HK-2 (cell line): ENCODE data around the gene SOBP.
A peak's percentile ranks its signal among the peaks of the same experiment; 100 is the strongest.
"Not testable (repeated sequence)": the region's sequence is repeated elsewhere in the genome, so short reads cannot be mapped to it uniquely, and the experiment has no call there.

ENCODE experiments used
- DNase-seq: peaks from one replicate; pipeline ENCODE4 v3.0.0-alpha.2; 2018; ENCODE audit not compliant: unreplicated experiment

The SOBP gene

GRCh38 chr6:107553121-107553520 is 63.2 kb downstream of the SOBP start:
- not testable (repeated sequence) for DNase-seq

- no peak for DNase-seq
Measured at GRCh38 chr6:107554326-107554725, 64.4 kb downstream of the SOBP start.

- DNase-seq: no peak
Measured at GRCh38 chr6:107554918-107555317, 65.0 kb downstream of the SOBP start.

- DNase-seq: no peak
Measured at GRCh38 chr6:107555449-107555848, 65.5 kb downstream of the SOBP start.

GRCh38 chr6:107556082-107556481 is 66.2 kb downstream of the SOBP start:
- DNase-seq: no peak

- no peak for DNase-seq
Measured at GRCh38 chr6:107557698-107558097, 67.8 kb downstream of the SOBP start.

- no peak for DNase-seq
Measured at GRCh38 chr6:107560657-107561056, 70.7 kb downstream of the SOBP start.

GRCh38 chr6:107561306-107561705 is 71.4 kb downstream of the SOBP start:
- DNase-seq: no peak

GRCh38 chr6:107563694-107564588 is 74.0 kb downstream of the SOBP start:
- no peak for DNase-seq

GRCh38 chr6:107564589-107564951 is 74.7 kb downstream of the SOBP start:
- DNase-seq: no peak

GRCh38 chr6:107565165-107565723 is 75.3 kb downstream of the SOBP start:
- no peak for DNase-seq

- DNase-seq: no peak
Measured at GRCh38 chr6:107567643-107568042, 77.7 kb downstream of the SOBP start.

GRCh38 chr6:107569473-107569872 is 79.6 kb downstream of the SOBP start:
- no peak for DNase-seq

- DNase-seq: no peak
Measured at GRCh38 chr6:107571354-107571753, 81.4 kb downstream of the SOBP start.

GRCh38 chr6:107572886-107573285 is 83.0 kb downstream of the SOBP start:
- no peak for DNase-seq

GRCh38 chr6:107574856-107575255 is 84.9 kb downstream of the SOBP start:
- no peak for DNase-seq

GRCh38 chr6:107576852-107577251 is 86.9 kb downstream of the SOBP start:
- DNase-seq: peak; percentile 19

GRCh38 chr6:107578642-107579341 is 88.9 kb downstream of the SOBP start:
- no peak for DNase-seq

GRCh38 chr6:107579456-107580056 is 89.6 kb downstream of the SOBP start:
- DNase-seq: no peak

- DNase-seq: no peak
Measured at GRCh38 chr6:107582086-107582485, 92.2 kb downstream of the SOBP start.

- DNase-seq: no peak
Measured at GRCh38 chr6:107584726-107585125, 94.8 kb downstream of the SOBP start.

- no peak for DNase-seq
Measured at GRCh38 chr6:107585815-107586435, 96.0 kb downstream of the SOBP start.
